DMS53 treated with DMSO at 0.1 percent for 48 hours (cell line): ENCODE measurements around the gene ANKH.

ENCODE experiments used
- DNase-seq: peaks from one replicate; lab custom pipeline; 2025; ENCODE audit not compliant: unreplicated experiment; lab: John Stamatoyannopoulos, UW

Gene ANKH

GRCh38 chr5:14767053-14767452 lies 104.5 kb downstream of the ANKH start:
- DNase-seq, result no peak

- no peak for DNase-seq
Measured at GRCh38 chr5:14766584-14766983, 105.0 kb downstream of the ANKH start.

GRCh38 chr5:14765587-14765986 lies 106.0 kb downstream of the ANKH start:
- DNase-seq, result no peak

GRCh38 chr5:14762549-14763216 lies 108.9 kb downstream of the ANKH start:
- DNase-seq, result no peak

DNA sequence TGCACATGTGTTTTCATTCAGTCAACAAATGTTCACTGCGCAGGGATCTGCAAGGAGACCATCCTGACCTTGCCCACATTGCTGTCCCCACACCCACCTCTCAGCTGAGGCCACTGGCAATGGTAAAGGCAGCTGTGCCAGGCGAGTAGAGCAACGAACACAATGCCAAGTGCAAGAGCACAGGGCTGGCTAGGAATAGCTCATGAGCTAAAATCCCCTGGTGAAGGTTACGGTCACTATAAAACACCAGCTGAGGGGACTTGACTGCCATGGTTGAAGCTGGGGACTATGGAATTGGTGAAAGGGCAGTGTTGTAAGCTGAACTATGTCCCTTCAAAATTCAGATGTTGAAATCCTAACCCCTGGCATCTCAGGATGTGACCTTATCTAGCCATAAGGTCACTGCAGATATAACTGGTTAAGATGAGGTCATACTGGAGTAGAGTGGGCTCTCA lies 111.0 kb downstream of the ANKH start:
- DNase-seq, result no peak

DNA sequence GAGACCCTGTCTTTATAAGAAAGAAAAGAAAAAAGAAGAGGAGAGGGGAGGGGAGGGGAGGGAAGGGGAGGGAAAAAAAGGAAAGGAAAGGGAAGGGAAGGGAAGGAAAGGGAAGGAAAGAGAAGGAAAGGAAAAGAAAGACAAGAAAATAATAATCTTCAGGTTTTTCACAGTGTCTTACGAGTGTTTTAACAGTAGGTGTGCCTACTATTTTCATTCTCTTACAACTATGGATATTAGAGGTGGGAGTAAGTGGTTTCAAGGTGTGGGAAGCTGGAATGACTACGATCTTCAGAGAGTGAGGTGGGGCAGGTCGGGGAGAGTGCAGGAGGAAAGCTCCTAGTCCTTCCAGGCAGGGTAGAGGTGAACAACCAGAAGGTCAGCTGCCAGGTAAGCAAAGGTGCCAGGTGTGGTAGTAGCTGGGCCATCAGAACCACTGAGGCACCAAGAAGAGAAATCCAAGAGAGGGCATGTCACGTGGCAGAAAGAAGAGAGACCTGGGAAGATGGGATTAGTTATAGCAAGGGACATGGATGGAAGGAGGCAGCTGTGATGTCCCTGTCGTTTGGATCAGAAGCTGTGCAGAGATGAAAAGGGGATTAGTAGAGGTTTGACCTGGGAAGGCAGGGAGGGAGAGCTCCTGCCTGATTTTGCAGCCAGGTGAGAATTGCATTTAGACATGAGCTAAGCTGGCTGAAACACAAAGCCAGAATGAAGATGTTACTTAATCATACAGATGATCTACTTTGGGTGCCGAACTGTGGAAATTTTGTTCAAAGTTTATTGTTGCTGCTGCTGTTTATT lies 111.6 kb downstream of the ANKH start:
- DNase-seq, result no peak

GRCh38 chr5:14757850-14758249 lies 113.7 kb downstream of the ANKH start:
- no peak for DNase-seq

DNA sequence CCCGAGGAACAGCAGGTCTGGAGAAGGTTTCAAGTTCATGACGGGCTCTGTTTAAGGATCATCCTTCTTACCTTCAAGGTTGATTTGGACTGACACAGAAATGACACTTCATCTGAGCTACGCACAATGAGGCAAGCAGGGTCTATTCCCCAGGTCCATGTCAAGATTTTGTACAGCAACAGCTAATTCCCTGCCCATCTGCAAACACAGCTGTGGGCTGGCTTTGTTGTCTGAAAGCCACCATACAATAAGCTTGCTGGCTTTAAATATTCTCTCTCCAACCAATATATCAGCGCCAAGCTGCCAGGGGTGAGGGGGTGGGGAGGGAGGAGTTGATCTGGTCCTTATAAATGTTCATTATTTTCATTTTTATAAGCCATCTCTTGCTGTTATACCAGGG lies 115.1 kb downstream of the ANKH start:
- DNase-seq, result no peak

DNA sequence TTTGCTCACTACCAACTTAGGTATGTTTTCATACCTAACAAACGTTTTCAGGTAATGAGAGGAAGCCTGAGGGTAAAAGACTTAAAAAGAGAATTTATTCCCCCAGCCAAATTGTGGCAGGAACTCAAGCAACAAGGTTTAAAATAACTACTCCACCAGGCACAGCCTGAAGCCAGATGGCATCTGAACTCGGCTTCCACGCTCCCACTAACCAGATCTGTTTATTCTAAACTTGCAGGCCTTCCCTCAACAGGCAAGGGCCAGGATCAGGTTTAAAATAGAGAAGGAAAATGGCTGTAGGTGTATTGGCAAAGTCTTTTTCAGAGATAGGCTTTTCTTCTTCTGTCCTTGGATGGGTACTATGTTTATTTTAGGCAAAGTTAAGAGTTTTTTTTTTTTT lies 117.6 kb downstream of the ANKH start:
- no peak for DNase-seq

DNA sequence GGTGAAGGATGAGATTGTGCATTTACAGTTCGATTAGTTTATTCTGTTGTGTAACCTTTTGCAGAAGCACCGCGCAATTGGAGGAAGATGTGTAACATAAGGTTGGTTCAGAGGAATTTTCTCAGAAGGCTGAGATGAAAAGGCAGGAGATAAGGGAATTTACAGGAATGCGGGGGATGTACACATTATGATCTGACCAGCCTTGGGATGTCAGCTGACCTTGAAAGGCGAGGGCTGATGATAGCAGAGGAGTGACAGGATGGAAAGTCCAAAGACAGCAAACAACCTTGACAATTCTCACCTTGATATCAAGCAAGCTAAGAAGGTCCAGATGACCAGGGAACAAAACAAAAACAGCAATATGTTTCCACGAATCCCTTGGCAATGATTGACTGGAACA lies 118.3 kb downstream of the ANKH start:
- DNase-seq, result no peak

DNA sequence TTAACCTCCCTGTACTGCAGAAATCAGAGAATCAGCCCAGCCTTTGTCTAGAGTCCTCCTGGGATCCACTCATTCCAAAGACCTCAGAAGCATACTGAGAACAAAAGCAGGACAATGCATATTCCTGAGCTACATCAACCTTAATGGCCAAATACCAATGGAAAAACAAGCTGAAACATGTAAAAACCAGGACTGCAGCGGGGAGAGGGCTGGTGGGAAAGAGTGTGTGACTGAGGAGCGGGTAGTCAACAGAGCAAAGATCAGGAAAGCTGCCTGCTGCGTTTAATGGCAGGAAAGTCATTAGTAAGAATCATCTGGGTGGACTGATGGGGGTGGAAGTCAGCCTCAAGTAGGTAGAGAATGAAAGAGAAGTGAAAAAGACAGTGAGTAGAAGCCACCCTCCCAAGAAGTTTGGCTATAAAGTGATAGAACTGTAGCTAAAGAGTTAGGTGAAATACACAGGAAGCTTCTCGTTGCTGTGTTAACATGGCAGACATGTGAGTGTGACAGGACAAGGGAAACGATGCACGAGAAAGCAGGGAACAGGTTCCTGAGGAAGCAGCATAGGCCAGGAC lies 119.0 kb downstream of the ANKH start:
- DNase-seq, result no peak

GRCh38 chr5:14750712-14751111 lies 120.9 kb downstream of the ANKH start:
- no peak for DNase-seq

DNA sequence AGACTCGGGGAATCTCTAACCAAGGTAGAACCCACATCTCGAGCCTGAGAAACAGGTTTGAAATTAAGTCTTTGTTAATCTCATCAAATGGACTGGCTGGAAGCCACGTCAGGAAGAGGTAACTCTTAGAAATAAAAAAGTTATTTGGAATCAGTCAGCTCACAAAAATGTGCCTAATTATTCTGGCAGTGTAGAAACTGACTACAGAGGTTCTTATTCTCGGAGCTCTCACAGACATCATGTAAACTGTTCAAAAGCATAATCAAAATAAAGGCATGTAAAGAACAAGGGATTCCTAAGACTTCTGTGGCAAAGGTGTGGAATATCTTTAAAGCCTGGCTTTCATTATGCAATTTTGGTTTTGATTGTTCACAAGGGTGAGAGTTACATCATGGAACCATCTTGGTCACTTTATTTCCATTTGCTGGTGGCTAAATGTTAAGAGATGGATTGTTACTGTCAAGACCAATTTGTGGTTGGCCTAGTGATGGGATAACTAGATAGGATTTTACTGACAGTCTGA lies 121.9 kb downstream of the ANKH start:
- DNase-seq, result no peak

GRCh38 chr5:14748180-14748900 lies 123.2 kb downstream of the ANKH start:
- DNase-seq, result no peak

DNA sequence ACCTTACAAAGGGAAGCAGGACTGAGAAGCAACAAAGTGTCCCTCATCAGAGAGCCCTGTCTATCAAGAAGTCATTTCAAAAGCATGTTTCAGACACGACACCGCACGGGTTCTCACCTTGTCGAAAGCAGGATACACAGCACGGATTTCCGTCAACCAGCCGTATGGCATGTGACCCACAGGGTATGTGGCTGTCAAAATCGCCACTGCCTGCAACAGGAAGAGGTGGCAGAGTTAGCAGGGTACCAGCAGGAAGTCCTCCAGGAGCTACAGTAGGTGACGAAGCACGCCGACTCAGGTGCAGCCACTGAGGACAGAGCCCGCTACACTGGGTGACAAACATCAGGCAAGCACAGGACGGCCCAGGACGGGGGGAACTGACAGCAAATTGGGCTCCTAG lies 125.8 kb downstream of the ANKH start:
- DNase-seq, result no peak

DNA sequence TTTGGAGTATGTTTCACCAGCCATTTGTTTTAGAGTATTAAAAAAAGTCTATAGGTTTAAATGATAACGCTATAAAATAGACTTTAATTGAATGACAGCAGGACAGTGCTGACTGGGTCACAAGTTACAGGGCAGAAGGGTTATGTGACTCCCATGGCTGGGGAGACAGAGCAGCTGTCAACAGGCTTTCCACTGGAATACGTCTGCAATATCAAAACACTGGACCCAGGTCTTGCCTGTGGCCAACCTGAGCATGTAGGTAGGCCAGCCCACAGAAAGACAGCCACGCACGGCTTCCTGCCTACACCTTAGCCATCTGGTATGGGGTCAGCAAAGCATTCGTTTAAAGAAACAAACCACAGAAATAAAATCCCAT lies 126.4 kb downstream of the ANKH start:
- DNase-seq, result no peak

DNA sequence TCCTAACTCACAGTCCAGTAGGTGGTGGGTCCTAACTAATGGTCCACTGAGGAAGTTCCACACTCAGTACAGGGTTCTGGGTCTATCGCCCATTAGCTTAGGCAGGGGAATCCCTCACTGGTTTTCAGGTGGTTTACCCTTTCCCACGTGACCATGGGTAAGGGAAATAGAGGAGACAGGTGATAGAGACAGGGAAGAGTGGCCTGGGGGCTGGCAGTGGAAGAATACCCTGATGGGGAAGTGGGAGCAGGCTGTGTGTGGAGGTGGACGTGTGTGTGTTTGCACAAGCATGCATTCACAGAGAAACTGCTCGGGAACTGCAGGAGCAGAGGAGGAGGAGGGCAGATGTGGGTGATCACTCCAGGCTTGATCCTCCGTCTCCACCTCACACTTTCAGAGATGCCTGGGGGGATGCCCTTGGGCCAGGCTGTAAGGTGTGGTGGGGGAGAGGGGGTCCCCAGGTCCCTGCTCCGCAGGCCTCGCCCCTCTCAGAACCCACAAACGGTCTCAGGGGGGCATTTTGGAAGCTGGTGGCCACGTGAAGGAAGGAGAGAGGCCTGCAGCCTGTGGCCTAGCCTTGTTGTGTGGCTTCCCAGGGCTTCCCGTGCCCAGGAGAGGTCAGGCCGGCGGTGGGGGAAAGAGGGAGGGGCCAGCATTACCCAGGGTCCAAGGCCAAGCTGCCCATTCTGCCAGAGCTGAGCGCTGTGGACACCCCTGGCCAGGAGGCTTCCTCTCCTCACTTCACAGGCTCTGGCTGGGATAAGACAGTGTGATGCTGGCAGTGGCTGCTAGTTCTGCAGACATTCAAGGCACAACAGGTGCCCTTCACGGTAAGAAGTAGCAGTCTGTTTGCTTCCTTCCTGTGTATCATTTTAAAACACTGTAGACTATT lies 127.0 kb downstream of the ANKH start:
- DNase-seq, result no peak

- DNase-seq, result no peak
Measured at GRCh38 chr5:14743601-14744295, 127.8 kb downstream of the ANKH start.

DNA sequence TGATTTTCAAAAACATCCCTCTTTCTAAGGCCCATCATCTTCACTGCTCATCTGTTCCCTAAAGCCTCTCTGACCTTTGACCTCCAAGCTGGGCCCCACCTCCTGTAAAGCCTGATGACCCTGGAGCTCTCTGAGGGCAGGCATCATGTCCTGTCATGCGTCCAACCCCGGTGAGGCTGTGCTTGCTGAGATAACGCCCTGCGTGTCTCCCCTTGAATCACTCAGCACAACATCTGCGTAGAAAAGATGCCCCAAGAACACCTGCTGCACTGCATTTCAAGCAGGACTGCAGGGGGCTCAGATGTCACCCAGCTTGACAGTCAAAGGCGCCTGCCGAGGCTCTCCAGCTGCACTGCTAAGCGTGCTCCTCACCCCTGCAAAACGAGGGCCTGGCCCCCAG lies 129.1 kb downstream of the ANKH start:
- DNase-seq, result no peak
